Measurements from ENCODE around the gene SPP2.

SPP2 gene, protein sequence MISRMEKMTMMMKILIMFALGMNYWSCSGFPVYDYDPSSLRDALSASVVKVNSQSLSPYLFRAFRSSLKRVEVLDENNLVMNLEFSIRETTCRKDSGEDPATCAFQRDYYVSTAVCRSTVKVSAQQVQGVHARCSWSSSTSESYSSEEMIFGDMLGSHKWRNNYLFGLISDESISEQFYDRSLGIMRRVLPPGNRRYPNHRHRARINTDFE

DNA sequence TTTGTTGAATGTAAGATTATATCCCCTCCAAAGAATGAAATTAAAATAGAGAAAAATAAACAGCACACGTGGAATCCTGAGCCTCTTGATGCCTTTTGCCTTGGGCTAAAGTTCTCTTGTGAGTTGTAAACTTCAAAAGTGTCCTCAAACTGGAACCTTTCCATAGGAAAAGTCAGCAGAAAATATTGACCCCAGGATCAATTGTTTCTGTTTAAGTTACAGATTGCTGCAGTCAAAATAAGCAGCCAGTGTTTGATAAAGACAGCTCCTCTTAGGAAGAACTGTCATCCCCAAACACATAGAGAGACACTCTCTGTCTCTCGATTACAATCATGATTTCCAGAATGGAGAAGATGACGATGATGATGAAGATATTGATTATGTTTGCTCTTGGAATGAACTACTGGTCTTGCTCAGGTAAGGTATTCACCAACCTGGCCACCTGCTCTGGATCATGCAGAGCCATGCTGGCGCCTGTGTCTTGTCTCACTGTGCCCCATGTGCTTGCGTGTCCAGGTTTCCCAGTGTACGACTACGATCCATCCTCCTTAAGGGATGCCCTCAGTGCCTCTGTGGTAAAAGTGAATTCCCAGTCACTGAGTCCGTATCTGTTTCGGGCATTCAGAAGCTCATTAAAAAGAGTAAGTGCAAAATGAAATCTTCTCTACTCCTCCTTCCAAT is at the start of gene SPP2:
Gene SPP2, plus strand, starts transcription at position 248 of the 681 bp plus-strand sequence. Its CDS starts 85 bp downstream, at position 333.
- no peak for DNase-seq

DNA sequence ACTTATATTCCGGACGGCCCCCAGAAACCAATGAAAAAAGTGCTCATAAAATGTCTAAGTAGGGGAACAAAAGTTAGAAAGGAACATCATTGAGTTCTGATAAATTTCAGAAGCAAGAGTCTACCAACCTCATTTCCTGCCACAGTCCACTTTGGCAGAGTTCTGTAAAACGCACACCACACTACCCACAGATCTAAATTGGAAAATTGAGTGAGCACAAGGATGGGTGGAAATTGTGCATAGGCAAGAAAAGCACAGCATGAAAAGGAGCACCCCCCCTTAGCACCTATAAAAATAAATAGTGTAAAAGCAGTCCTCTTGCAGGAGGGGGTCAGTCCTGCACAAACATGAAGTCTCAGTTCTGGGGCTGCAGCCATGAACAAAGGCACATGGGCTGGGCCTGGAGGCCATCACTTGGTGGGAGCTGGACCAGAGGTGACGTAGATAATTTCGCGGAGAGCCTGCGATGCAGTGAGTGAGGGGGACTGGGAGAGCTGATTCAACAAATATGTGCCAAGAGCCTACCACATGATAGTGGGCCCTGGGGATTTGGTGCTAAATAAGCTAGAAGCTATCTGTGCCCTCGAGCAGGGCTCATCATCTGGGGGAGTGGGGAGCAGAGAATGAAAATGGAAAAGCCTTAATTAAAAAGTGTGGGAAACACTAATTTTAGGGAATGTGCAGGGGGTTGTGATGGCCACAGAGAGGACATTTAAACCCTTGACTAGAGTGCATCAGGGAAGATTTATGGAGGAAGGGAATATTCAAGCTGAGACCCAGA is 48.9 kb upstream of the SPP2 start:
- DNase-seq, result no peak

DNA sequence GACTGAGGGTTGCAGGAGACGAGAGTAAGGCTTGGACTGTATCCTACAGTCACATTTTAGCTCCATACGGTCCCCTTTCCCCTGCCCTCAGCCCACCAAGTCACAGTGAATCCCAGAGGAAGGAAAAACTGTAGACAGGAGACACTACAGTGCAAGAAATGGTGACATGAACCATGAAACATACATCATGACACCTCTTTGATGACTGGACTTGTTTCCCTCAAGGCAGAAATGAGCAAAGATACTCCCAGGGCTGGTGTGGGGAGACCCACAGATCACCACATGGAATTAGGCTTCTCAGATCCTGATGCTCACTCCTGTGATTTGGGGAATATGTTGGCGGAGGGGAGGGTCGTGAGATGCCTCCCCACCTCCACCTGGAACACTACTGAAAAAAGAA is 48.2 kb upstream of the SPP2 start:
- DNase-seq, result no peak

- no peak for DNase-seq
Observed at GRCh38 chr2:234003972-234004617, 46.4 kb upstream of the SPP2 start.

GRCh38 chr2:234005126-234005525 is 45.4 kb upstream of the SPP2 start:
- no peak for DNase-seq

- DNase-seq, result no peak
Observed at GRCh38 chr2:234006501-234006900, 44.0 kb upstream of the SPP2 start.

GRCh38 chr2:234014427-234014826 is 36.1 kb upstream of the SPP2 start:
- DNase-seq, result no peak

- no peak for DNase-seq
Observed at GRCh38 chr2:234015861-234016260, 34.6 kb upstream of the SPP2 start.

DNA sequence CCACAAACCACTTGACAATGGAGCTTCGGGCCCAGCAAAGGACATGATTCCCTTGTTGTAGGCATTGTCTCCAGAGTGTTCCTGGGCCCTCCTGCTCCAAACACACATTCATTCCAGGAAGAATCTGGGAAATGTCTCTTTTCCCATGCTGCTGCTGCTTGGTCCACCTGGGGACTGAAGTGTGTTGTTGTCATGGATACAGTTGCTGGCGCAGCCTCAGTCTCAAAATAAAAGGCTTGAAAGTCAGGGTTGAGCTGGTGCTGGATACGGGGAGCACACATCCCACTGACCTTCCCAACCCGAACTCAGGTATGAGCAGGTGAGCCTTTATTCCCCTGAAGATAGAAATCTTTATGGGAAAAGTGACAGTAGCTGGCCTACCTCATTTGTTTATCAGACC is 30.6 kb upstream of the SPP2 start:
- DNase-seq, result no peak

DNA sequence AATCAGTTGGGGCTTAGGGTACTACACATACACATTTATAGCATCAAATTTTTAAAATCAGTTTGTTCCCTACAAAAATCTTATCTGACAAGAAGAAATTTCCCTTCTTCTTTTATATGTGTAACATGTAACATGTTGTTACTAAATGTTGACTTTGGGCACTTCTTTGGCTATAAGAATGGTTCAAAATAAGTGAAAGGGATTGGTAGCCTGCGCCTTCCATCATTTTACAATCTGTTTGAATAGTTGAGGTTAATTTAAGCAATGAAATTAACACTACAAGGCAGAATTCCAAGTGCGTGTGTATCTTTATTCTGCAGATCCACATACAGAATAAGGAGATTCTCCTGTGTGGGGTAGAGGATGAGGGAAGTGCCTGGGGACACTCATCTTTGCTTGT is 30.2 kb upstream of the SPP2 start:
- DNase-seq, result no peak

DNA sequence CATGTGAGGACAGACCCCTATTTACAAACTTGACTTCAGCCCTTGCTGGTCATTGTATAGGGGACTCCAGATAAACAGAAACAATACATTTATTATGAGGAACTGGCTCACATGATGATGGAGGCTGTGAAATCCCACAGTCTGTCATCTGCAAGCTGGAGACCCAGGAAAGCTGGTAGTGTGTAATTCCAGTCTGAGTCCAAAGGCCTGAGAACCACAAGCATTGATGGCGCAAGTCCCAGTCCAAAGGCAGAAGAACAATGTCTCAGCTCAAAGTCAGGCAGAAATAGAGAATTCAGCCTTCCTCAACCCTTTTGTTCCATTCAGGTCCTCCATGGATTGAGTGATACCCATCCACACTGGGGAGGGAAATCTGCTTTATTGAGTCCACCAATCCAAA is 28.1 kb upstream of the SPP2 start:
- no peak for DNase-seq

DNA sequence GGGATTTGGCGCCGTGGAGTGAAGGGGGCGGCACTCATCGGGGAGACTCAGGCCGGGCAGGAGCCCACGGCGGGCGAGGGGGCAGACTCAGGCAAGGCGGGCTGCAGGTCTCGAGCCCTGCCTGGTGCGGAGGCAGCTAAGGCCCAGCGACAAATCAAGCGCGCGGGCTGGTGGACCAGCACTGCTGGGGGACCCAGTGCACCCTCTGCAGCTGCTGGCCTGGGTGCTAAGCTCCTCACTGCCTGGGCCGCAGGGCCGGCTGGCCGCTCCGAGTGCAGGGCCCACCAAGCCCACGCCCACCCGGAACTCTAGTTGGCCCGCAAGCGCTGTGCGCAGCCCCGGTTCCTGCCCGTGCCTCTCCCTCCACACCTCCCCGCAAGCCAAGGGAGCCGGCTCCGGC is 26.2 kb upstream of the SPP2 start:
- DNase-seq, result no peak

GRCh38 chr2:234025466-234025865 is 25.0 kb upstream of the SPP2 start:
- no peak for DNase-seq

- no peak for DNase-seq
Observed at GRCh38 chr2:234025891-234026401, 24.6 kb upstream of the SPP2 start.

GRCh38 chr2:234026693-234027254 is 23.7 kb upstream of the SPP2 start:
- DNase-seq, result no peak

- no peak for DNase-seq
Observed at GRCh38 chr2:234027641-234028040, 22.9 kb upstream of the SPP2 start.

DNA sequence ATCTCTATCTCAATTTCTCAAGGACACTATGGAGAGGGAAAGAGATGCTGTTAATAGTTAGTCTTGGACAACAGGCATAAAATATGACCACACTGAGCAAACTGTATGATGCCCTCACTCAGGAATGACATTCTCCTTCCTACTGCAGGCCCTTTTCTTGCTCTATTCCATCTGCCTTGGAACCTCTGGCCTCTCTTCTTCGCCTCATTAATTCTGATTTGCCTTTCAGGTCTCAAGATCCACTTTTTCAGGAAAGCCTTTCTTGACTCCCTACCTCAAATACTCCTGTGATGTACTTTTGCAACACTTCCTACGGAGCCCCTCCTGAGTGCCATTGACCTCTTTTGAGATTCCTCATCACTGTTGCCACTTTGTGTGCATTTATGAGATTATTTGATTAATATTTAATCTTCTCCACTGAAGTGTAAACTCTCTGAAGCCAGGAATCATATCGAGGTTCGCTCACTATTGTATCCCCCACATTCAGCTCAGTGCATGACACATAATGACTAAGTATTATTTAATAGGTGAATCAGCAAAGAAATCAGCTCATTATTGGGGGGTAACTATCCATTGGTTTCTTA is 21.3 kb upstream of the SPP2 start:
- no peak for DNase-seq

DNA sequence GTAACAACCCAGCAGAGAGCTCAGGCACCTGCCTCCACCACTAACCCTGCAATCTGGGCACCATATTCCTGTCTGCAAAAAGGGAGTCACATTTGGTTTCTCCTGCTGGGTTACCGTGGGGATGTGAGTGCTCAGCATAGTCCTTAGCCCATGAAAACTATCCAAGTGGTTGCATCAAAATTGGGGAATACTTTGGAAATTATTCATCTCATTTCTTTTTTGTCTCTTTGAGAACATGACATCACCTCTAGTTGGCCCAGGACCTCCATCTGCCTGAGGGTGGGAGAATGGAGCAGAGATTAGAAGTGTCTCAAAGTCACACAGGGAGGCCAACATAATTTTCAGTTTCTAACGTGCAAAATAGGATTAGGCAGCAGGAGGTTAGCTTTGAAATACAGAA is 19.3 kb upstream of the SPP2 start:
- DNase-seq, result no peak

GRCh38 chr2:234032279-234032856 is 18.1 kb upstream of the SPP2 start:
- no peak for DNase-seq

DNA sequence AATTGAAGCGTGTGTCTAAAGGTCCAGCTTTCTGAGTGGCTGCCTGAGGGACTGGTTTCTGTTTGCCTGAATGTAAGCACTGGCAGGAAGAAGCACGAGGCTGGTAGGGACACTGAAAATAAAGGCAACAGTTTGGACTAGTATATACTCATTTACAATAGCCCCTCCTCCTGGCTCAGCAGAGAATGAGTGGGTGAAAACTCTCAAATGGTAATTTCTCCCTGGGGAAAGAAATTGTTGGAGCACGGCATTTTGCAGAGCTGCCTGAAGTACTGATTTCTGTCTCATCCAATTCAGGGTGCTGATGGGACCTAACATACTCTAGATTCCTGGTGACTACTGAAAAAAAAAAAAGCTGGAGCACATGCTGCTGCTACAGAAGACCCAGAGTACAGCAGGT is 17.3 kb upstream of the SPP2 start:
- DNase-seq, result no peak

DNA sequence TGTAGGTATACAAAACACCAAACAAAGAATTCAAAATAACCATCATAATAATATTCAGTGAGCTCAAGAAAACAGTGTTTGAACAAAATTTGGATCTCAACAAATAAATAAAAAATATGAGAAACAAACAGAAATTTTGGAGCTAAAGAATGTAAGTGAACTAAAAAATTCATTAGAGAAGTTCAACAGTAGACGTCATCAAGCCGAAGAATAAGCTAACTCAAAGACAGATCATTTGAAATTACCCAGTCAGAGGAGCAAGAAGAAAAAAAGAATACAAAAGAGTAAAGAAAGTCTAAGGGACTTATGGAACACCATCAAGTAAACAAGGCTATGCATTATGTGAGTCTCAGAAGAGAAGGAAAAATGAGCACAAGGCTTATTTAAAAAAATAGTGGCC is 16.6 kb upstream of the SPP2 start:
- no peak for DNase-seq

DNA sequence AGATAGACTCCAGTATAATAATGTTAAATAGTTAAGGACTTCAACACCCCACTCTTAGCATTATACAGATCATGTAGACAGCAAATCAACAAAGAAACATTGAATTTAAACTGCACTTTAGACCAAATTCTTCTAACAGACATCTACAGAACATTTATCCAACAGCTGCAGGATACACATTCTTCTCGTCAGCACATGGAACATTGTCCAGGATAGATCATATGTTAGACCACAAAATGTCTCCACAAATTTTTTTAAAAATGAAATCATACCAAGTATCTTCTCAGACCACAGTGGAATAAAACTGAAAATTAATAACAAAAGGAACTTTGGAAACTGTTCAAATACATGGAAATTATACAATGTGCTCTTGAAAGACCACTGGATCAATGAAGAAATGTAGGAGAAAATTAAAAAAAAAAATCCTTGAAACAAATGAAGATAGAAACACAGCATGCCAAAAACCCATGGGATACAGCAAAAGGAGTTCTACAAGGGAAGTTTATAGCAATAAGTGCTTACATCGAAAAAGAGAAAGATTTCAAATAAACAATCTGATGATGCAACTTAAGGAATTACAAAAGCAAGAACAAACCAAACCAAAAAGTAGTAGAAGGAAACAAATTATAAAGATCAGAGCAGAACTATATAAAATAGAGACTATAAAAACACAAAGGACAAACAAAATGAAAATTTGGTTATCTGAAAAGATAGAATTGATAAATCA is 12.3 kb upstream of the SPP2 start:
- DNase-seq, result no peak
